GM18909 (cell line): ENCODE data around the gene NPHP4.

Source experiments
- ATAC-seq: cut with Tn5 transposase; IDR thresholded peaks from one replicate; pipeline ENCODE4 v1.9.1; 2021; ENCODE audit warnings: mild to moderate bottlenecking; ENCODE audit not compliant: unreplicated experiment, poor library complexity

The NPHP4 gene

DNA sequence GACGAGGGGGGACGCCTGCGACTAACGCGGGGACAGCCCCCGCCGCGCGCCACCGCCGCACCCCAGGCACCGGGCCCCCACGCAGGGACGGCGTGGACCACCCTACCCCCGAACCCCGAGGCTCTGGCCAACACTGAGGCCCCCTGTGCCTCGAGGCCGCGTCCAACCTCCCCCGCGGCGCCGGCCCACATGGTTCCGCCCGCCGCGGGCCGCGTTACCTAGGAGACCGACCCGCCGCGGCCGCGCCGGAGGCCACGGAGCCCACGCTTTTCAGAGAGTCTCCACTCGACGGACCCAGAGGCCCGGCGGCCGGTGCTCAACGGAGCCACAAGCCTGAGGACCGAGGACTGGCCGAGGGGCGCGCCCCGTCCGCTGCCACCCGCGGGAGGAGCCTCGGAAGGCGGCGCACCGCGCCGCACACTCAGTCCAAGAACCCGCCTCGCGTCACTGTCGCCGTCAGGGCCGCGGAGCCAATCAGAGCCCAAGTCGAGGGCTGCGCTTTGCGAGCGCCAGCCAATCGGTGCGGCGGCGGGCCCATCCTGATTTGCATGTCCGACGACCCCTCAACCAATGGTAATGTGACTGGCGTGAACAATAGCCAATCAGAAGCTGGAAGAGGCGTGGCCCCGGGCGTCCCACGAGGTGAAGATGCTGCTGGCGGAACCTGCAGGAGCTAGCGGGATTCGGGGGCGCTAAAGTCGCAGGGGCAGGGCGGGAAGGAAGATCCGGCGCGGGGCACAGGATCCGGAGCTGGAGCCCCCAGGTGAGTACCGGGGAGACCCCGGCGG lies at the start of gene NPHP4:
NPHP4 (minus strand) TSS at position 400 of the 788 bp plus-strand sequence. CDS start 6,136 bp downstream, outside the sequence.
- peak; percentile 92 for ATAC-seq

GRCh38 chr1:6041432-6042062 lies 49.3 kb upstream of the NPHP4 start:
- no peak for ATAC-seq

- ATAC-seq = no peak
Measured at GRCh38 chr1:6040861-6041415, 48.7 kb upstream of the NPHP4 start.

DNA sequence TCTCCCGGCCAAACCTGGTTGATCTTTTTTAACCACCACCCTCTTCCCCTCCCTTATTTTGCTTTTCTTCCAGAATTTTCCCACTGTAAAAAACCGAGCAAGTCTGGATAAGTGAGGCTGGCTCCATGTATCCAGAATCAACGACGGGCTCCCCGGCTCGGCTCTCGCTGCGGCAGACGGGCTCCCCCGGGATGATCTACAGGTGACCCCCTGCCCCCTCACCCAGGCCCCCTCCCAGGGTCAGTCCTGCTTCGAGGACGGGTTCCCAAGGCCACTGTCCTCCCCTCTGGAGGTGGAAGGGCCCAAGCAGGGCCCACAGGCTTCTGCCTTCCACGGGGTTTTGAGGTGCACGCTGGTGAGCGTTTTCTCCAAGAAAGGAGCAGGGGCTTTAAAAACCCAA lies 48.2 kb upstream of the NPHP4 start:
- no peak for ATAC-seq

- ATAC-seq = no peak
Measured at GRCh38 chr1:6039031-6039430, 46.8 kb upstream of the NPHP4 start.

GRCh38 chr1:6038603-6039002 lies 46.4 kb upstream of the NPHP4 start:
- ATAC-seq = no peak

- peak; percentile 68 for ATAC-seq
Measured at GRCh38 chr1:6037338-6037762, 45.1 kb upstream of the NPHP4 start.

- ATAC-seq = no peak
Measured at GRCh38 chr1:6035719-6036118, 43.5 kb upstream of the NPHP4 start.

DNA sequence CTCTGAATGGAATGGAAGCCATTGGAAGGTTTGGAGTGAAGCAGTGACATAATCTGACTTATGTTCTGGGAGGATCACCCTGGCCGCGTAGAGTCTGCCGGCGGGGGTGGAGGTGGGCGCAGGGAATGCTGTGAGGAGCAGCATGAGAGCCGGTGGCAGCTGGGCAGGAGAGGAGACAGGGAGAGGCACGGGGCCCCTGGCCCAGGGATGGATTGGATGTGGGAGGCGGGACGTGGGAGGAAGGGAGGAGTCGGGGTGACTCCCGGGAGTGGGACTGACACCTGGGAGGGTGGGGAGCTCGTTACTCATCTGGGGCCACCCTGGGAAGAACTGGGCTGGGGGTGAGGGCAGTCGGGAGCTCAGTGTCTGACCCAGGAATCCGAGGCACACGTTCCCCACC lies 43.1 kb upstream of the NPHP4 start:
- ATAC-seq = no peak

DNA sequence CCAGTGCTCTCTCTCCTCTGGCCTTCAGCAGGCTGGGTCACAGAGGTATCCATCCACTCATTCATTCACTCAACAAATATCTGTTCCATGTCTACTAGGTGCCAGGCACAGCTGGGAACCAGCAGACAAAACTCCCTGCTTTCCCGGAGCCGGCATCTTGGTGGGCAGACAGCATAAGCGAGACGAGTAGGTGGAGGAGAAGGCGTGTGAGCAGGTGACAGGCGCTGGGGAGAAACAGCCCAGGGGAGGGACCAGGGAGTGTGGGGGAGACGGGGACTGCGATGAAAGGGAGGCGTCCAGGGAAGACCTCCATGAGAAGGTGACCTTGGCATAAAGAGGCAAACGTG lies 42.5 kb upstream of the NPHP4 start:
- no peak for ATAC-seq

GRCh38 chr1:6033986-6034749 lies 41.9 kb upstream of the NPHP4 start:
- ATAC-seq = no peak

GRCh38 chr1:6033124-6033523 lies 40.9 kb upstream of the NPHP4 start:
- no peak for ATAC-seq

DNA sequence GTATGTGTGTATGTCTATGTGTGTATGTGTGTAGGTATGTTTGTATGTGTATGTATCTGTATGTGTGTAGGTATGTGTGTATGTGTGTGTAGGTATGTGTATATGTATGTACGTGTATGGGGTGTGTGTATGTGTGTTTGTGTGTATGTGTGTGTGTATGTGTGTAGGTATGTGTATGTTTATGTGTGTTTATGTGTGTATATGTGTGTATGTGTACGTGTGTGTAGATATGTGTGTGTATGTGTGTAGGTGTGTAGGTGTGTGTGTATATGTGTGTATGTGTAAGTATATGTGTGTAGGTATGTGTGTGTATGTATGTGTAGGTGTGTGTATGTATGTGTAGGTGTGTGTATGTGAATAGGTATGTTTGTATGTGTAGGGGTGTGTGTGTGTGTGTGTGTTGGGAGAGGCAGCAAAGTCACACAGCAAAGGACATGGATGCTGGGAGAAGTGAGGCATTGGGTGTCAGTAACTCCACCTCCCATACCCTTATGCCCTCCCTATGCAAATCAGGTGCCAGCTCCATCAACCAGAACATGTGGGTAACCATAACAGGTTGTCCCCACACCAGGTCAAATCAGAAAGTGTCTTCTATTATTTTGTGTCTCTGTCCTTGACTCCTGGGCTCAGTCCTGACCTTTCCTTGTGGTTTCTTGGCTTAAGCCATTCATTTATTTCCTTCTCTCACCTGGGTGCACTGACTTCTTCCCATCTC lies 38.5 kb upstream of the NPHP4 start:
- ATAC-seq = no peak

DNA sequence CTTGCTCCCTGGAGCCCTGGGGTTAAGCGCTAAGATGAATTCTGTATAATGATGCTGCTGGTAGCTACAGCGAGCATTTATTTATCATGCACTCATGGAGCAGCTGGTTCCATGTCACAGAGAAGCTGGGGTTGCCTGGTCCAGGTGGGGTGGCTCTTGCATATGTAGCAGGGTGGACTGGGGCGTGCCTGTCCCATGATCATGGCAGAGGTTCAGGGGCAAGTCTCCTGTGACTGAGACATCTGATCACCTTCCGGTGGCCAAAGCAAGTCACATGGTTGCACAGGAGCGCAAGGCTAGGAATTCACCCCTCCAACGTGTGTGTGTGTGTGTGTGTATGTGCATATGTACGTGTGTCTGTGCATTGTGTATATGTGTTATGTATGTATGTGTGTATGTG lies 37.9 kb upstream of the NPHP4 start:
- ATAC-seq = no peak

DNA sequence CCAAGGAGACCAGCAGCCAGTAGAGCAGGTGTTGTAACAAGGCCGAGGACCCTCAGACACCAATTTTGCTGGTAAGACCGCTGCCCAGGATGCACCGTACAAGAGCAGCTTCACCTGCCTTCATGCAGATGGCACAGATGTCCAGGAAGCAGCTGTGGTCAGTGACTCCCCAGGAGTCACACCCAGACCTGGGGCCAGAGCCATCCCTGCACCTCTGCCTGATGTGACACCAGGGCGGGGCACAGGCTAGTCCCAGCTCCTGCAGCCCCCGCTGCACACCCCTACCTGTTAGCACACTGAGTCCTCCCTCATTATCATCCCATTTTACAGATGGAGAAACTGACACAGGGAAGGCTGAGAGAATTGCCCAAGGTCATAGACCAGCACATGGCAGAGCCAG lies 37.1 kb upstream of the NPHP4 start:
- ATAC-seq = no peak

- peak; percentile 36 for ATAC-seq
Measured at GRCh38 chr1:6028042-6028850, 36.0 kb upstream of the NPHP4 start.

GRCh38 chr1:6027591-6027990 lies 35.4 kb upstream of the NPHP4 start:
- ATAC-seq = no peak

DNA sequence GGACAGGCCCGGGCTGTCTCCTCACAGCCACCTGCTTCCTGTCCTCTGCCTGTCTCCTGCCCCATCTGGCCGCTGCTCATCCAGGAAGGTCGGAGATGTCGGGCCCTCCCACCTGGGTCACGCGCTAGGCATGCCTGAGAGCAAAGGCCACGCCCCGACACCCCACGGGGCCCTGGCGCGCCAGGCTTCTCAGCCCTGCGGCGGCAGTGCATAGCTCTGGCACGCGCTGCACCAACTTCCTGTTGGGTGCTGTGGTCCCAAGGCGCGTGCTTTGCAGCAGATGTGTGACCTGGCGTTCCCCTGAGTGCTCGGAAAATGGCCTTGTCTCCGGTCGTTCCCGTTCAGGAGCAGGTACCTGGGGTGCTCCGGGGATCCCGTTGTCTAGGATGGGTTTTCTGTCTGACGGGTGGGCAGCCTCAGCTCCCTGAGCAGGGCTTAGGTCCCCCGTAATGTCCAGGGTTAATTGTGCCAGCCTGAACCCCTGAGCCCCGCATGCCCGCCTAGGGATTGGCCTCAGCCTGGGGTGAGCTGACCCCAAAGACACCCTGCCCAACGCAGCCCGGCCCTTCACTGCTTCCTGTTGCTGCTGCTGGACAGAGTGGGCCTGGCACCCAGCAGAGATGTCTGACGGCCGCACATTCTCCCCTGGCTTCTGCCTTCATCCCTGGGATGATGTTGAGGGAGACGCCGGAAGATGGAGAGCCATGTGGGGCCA lies 34.0 kb upstream of the NPHP4 start:
- ATAC-seq = peak; percentile 80
